Measurements from ENCODE around the gene FAM240A.
"Not testable (repeated sequence)": the region's sequence is repeated elsewhere in the genome, so short reads cannot be mapped to it uniquely, and the experiment has no call there.

Gene FAM240A

DNA sequence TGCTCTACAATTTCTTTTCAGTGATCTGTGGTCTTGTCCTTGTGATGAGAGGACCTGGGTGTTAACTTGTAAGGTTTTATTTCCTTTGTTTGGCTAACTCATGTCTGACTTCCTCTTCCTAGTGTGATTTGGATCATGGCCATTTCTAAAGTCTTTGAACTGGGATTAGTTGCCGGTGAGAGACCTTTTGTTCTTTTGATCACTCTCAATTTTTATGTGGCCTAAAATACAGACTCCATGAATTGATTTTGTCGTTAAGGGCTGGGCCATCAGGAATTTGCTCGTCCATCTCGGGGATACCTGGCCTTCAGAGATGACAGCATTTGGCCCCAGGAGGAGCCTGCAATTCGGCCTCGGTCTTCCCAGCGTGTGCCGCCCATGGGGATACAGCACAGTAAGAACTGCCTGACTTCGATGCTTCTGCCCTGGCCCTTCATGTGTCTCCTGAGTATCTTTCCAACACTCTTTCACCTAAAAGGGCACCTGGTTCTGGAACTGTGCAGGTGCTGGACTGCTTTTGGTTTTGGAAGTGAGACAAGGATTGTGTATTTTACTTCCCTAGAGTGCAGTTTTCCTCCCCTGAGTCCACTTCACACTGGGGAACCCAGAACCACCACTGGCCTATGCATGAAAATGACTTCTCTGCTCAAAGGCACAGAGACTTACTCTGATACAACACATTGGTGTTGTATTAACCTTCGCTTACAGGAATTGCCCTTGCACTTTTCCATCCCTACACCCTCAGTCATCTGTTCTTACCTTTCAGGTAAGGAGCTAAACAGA is 33.2 kb upstream of the FAM240A start:
- H3K4me3 Mint-ChIP-seq: no peak overlapping the region
- H3K36me3 Mint-ChIP-seq: no peaks in the 10 kb centered on the region
- H3K4me1 Mint-ChIP-seq: peaks cover 8% of the 10 kb centered on the region
- CTCF ChIA-PET: no interaction called here
- no peak overlapping the region for H3K27ac Mint-ChIP-seq
- peaks cover 43% of the 10 kb centered on the region for H3K27me3 Mint-ChIP-seq
- DNase-seq: no peak
- no peaks in the 10 kb centered on the region for H3K9me3 Mint-ChIP-seq

DNA sequence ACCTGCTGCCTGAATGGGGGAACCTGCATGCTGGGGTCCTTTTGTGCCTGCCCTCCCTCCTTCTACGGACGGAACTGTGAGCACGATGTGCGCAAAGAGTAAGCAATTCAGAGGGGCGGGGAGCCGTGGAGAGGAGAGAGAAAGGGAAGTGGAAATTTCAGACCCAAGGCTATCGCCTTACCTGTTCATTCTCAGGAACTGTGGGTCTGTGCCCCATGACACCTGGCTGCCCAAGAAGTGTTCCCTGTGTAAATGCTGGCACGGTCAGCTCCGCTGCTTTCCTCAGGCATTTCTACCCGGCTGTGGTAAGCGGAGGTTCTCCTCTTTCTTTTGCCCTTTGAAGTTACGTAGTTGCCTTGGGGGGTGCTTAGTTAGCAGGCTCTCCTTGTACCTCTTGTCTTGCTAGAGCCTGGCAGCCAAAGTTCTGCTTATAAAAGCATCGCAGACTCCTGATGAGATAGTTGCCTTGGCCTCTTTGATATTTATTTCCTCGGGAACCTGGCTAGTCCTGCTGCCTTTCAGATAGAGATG is 32.5 kb upstream of the FAM240A start:
- H3K27me3 Mint-ChIP-seq: peaks cover 49% of the 10 kb centered on the region
- no peaks in the 10 kb centered on the region for H3K9me3 Mint-ChIP-seq
- H3K4me3 Mint-ChIP-seq: no peak overlapping the region
- H3K36me3 Mint-ChIP-seq: no peaks in the 10 kb centered on the region
- H3K4me1 Mint-ChIP-seq: peaks cover 8% of the 10 kb centered on the region
- no peak overlapping the region for H3K27ac Mint-ChIP-seq
- CTCF ChIA-PET: no interaction called here
- DNase-seq: no peak

DNA sequence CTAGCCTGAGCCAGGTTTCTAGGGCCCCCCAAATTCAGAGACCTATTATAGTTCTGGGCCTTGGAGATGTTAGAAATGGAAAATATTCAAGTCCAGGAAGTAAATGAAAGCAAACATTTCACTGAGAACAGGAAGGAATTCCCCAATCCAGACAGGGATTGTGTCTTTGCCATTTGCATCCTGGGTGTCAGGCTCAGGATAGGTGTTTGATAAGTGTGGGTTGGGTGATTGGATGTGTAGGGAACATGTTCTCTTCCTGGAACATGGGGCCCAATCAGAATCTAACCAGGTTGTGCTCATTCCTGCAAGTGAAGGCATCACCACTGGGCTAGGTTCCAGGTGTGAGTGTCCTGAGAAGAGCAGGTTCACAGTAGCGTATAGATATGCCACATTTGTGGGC is 31.6 kb upstream of the FAM240A start:
- CTCF ChIA-PET: no interaction called here

DNA sequence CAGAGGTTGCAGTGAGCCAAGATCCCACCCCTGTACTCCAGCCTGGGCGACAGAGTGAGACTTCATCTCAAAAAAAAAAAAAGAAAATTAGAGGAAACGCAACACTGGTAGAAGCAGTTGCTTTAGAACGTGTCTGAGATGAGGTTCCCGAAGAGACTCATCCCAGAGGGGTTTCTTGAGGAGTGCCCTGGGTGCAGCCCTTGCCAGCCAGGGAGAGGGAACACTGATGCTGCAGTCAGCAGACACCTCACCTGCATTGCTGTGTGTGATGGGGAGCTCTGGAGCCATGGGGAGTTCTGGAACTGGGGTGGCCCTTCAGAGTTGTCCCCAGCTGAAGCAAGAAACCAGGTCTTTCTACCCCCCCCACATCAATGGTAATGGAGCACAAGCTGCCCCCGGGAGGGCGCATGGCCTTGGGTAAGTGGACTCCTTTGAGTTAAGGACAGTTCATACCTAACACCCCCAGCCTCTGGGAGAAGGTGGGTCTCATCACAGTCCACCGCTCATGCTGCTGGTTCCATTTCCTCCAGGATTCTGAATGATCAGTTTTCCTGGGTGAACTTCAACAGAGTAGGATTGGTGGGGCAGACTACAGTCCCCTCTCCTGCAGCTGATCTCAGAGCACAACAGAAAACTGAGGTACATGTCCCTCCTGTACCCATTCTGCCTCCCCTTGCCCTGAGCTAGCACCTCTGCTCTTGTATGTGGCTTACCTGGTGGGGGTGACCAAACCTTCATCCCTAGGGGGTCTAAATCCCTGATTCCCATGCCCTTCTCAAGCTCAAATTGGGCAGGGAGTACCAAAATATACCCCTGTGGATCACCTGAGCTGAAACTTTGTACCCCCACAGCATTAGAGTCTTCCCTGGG is 27.5 kb upstream of the FAM240A start:
- peaks cover 56% of the 10 kb centered on the region for H3K27me3 Mint-ChIP-seq
- no peaks in the 10 kb centered on the region for H3K9me3 Mint-ChIP-seq
- no peaks in the 10 kb centered on the region for H3K36me3 Mint-ChIP-seq
- no peak overlapping the region for H3K27ac Mint-ChIP-seq
- peaks cover 24% of the 10 kb centered on the region for H3K4me1 Mint-ChIP-seq
- CTCF ChIA-PET: interaction anchor here (1.3 to 2.1 kb wide), 4 partner anchors 13 to 96 kb away, joined by 3 to 8 read pairs (median 4); no protein-coding TSS in a partner anchor
- H3K4me3 Mint-ChIP-seq: no peak overlapping the region
- DNase-seq: no peak

More for the DNA sequence above, 31.6 kb upstream of the FAM240A start:
- H3K27me3 Mint-ChIP-seq: peaks cover 49% of the 10 kb centered on the region
- H3K27ac Mint-ChIP-seq: no peak overlapping the region
- H3K36me3 Mint-ChIP-seq: no peaks in the 10 kb centered on the region
- DNase-seq: no peak
- no peaks in the 10 kb centered on the region for H3K9me3 Mint-ChIP-seq
- H3K4me1 Mint-ChIP-seq: peaks cover 8% of the 10 kb centered on the region
- no peak overlapping the region for H3K4me3 Mint-ChIP-seq

DNA sequence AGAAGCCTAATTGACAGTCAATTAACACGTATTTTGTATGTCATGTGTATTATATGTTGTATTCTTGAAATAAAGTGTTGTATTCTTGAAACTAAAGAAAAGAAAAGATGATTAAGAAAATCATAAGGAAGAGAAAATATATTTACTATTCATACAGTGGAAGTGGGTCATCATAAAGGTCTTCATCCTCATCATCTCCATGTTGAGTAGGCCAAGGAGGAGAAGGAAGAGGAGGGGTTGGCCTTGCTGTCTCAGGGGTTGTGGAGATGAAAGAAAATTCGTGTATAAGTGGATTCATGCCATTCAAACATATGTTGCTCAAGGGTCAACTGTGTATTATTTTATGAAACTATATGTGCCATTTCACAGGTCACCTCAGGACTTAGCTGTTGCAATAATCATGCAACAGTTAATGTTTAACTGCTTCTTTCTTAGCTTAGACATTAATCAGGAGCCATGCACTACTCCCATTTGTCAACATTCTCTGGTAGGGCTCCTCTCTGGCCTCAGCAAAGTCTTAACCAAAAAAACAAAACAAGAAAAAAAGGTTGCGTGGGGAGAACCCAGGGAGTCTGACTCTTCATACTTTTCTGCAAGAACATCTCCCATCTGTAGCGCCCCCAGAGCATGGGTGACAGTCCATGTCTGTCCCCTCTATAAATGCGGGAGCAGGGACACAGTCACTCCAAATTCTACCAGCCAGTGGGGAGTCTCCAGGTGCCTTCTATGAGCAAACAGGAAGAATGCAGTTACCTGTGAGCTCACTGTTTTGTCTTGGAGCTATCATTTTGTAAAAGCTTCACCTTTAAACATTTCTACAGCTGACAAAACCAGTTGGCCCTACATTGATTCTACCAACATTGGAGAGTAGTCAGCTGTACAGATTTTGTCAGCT is 26.3 kb upstream of the FAM240A start:
- DNase-seq: no peak
- Mint-ChIP-seq H3K27ac (no peak overlapping the region), H3K27me3 (peaks cover 47% of the 10 kb centered on the region), H3K4me1 (peaks cover 26% of the 10 kb centered on the region), H3K36me3 (no peaks in the 10 kb centered on the region), H3K9me3 (no peaks in the 10 kb centered on the region), H3K4me3 (no peak overlapping the region)
- CTCF ChIA-PET: interaction anchor here (1.3 to 2.1 kb wide), 3 partner anchors 15 to 97 kb away, joined by 3 to 8 read pairs (median 3); no protein-coding TSS in a partner anchor

DNA sequence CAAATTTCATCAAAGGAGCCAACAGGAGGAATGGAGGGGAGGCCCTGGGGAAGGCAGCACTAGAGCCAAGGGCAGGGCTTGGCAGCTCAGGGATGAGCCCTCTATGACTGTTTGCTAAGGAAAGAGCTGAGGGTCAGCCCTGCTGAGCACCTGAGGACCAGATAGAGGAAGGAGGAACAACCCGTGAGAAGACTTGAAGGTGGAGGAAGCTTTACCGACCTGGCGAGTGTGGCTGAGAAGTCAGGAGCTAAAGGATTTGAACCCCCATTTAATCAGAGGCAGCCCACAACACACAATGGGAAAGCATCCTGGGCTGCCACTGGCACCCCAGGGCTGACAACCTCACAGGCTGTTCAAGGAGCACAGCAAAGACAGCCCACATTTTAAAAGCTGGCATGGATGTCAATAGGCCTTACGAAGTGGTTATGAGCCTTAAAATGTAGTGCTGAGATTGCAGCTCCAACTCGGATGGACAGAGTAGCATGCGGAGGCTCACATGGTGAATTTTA is 25.5 kb upstream of the FAM240A start:
- no peak overlapping the region for H3K27ac Mint-ChIP-seq

DNA sequence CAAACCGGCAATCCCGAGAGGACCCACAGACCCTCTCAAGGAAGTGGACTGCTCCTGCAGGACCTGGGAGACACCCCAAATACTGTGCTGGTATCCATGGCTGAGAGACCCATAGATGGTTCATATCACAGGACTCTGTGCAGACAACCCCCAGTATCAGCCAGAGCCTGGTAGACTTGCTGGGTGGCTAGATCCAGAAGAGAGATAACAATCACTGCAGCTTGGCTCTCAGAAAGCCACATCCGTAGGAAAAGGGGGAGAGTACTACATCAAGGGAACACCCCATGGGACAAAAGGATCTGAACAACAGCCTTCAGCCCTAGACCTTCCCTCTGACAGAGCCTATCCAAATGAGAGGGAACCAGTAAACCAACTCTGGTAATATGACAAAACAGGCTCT is 25.1 kb upstream of the FAM240A start:
- Mint-ChIP-seq H3K4me1 (peaks cover 26% of the 10 kb centered on the region), H3K27me3 (peaks cover 54% of the 10 kb centered on the region)
- not testable (repeated sequence) for H3K4me3 Mint-ChIP-seq, H3K36me3 Mint-ChIP-seq, H3K27ac Mint-ChIP-seq, DNase-seq, H3K9me3 Mint-ChIP-seq
- CTCF ChIA-PET: interaction anchor here (0.7 kb wide), 1 partner anchor 289 kb away, joined by 3 read pairs; no protein-coding TSS in a partner anchor

More for the DNA sequence above, 25.5 kb upstream of the FAM240A start:
- no peak overlapping the region for H3K4me3 Mint-ChIP-seq
- H3K9me3 Mint-ChIP-seq: no peaks in the 10 kb centered on the region
- DNase-seq: no peak
- CTCF ChIA-PET: interaction anchor here (0.7 to 2.1 kb wide), 2 partner anchors 98 to 289 kb away, joined by 3 to 8 read pairs; no protein-coding TSS in a partner anchor
- peaks cover 26% of the 10 kb centered on the region for H3K4me1 Mint-ChIP-seq
- no peaks in the 10 kb centered on the region for H3K36me3 Mint-ChIP-seq
- H3K27me3 Mint-ChIP-seq: peaks cover 49% of the 10 kb centered on the region

DNA sequence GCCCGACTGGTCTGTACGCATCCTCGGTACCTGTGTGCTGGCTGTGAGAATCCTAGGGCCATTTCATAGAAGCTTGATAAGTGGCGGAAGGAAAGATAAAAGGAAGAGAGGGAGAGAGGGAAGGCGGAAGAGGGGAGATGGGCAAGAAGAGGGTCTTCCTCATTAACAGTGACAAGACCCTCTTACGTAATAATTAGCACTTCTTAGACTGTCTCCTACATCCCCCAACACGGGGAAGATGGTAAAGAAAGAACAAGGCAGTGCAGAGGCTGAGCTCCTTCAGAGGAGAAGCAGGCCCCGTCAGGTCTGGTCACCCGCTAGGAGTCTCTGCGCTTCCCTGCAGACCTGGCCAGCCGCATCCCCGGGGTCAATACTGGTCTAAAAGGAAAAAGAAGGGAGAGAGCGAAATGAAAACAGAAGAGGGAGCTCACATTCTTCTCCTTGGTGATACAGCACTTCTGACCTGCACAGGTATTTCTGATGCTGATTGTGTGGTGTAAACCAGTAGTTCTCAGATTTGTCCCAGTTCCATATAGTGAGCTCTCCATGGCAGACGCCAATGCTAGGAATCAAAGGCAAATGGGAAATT is 19.0 kb upstream of the FAM240A start:
- Mint-ChIP-seq H3K27ac (no peak overlapping the region), H3K4me1 (peaks cover 13% of the 10 kb centered on the region), H3K4me3 (no peak overlapping the region), H3K27me3 (peaks cover 48% of the 10 kb centered on the region), H3K36me3 (no peaks in the 10 kb centered on the region), H3K9me3 (no peaks in the 10 kb centered on the region)
- no peak for DNase-seq
- CTCF ChIA-PET: interaction anchor here (1.4 kb wide), 1 partner anchor 105 kb away, joined by 4 read pairs; no protein-coding TSS in a partner anchor

DNA sequence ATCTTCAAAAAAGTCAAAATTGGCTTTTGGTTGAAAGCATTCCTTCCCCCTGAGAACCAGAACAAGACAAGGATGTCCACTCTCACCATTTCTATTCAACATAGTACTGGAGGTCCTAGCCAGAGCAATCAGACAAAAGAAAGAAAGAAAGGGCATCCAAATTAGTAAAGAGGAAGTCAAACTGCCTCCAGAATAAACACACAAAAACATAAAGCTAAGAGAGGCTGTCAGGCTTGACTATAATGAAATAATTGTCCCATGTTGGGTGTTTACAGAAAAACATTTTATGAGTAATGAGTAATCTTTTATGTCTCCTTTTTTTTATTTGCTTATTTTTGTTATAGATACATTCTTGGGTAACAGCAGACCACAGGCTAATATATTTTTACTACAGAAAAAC is 18.3 kb upstream of the FAM240A start:
- no peaks in the 10 kb centered on the region for H3K36me3 Mint-ChIP-seq
- no peak overlapping the region for H3K27ac Mint-ChIP-seq
- CTCF ChIA-PET: interaction anchor here (1.4 kb wide), 1 partner anchor 106 kb away, joined by 4 read pairs; no protein-coding TSS in a partner anchor
- no peak for DNase-seq
- peaks cover 51% of the 10 kb centered on the region for H3K27me3 Mint-ChIP-seq
- no peak overlapping the region for H3K4me3 Mint-ChIP-seq
- peaks cover 9% of the 10 kb centered on the region for H3K4me1 Mint-ChIP-seq
- no peaks in the 10 kb centered on the region for H3K9me3 Mint-ChIP-seq

DNA sequence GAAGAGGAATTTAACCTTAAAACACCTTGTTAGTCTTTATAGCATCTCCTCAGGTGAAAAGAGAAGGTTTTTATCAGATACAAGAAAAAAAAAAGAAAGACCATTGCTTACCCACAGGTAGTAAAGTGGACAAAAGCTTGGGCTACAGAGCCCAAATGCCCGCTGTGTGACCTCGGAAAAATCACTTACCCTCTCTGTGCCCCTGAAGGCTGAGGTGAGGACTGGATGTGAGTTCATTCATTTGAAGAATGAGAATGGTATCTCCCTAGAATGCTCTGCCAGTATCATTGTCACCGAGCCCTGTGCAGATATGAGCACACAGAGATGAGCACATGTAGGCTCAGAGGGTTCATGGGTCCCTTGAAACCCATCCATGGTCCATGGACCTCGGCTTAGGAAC is 17.6 kb upstream of the FAM240A start:
- CTCF ChIA-PET: no interaction called here
- no peaks in the 10 kb centered on the region for H3K9me3 Mint-ChIP-seq
- no peaks in the 10 kb centered on the region for H3K36me3 Mint-ChIP-seq

DNA sequence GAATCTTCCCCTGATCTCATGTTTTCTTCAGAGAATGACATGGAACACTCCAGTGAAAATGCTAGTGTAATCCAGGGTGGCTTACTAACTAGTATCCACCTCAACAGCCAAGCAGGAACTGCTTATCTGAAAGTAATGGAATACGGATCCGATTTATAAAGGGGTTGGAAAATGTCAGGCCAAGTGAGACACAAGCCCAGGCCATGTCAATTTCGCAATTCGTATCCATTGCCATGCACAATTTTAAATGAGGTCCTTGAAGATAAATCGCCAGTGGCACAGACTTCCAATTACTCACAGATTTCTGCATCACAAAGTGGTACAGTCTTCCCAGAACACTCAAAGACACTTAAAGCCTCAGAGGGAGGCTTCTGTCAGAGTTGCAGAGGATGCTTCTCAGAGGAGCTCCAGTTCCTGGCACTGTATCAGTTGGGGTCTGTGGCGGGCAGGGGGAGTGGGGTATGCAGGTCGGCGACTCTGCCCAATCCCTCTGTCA is 16.5 kb upstream of the FAM240A start:
- Mint-ChIP-seq H3K36me3 (no peaks in the 10 kb centered on the region), H3K9me3 (no peaks in the 10 kb centered on the region), H3K4me3 (no peak overlapping the region), H3K27me3 (peaks cover 58% of the 10 kb centered on the region), H3K27ac (no peak overlapping the region), H3K4me1 (no peaks in the 10 kb centered on the region)
- no peak for DNase-seq
- CTCF ChIA-PET: no interaction called here

More for the DNA sequence above, 17.6 kb upstream of the FAM240A start:
- Mint-ChIP-seq H3K4me3 (no peak overlapping the region), H3K27ac (no peak overlapping the region), H3K4me1 (peaks cover 2% of the 10 kb centered on the region), H3K27me3 (peaks cover 53% of the 10 kb centered on the region)
- no peak for DNase-seq

DNA sequence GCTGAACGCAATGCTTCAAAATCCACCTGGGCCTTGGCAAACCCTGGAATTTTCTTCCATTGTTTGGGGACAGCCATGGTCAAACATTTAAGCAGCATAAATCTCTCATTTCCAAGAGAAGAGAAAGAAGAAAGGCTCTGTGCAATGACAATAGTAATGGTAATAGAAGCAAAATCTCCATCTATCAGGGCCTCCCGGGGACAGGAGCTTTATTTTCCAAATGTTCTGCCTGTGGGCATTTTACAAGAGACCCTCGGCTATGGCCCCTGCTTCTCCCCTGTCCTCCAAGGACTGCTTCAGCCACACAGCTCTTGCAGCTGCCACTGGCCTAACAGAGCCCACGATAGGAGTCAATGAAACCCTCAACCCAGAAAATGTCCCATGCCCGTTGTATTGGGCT is 12.7 kb upstream of the FAM240A start:
- Mint-ChIP-seq H3K27ac (no peak overlapping the region), H3K4me3 (no peak overlapping the region), H3K4me1 (no peaks in the 10 kb centered on the region), H3K9me3 (no peaks in the 10 kb centered on the region), H3K36me3 (no peaks in the 10 kb centered on the region), H3K27me3 (peaks cover 38% of the 10 kb centered on the region)
- CTCF ChIA-PET: interaction anchor here (0.6 to 1.9 kb wide), 3 partner anchors 15 to 41 kb away, joined by 3 to 6 read pairs (median 4); no protein-coding TSS in a partner anchor
- no peak for DNase-seq

All from activated naive CD4-positive, alpha-beta T cell treated with anti-CD3 and anti-CD28 coated beads, Interleukin-2, amount 10 ng/mL, durations not matched to agents 7 days and 5 days (primary cell).